Mesendoderm (in vitro differentiated cells): Measurements from ENCODE around the gene NT5C1A.

ENCODE experiments used
- DNase-seq: peaks from one replicate; pipeline ENCODE4 v3.0.0; 2013
- H2AK5ac ChIP-seq: 2 replicates; pipeline ENCODE4 v1.6.1; 2013; ENCODE audit warnings: low read length, inconsistent platforms
- H2BK120ac ChIP-seq: 2 replicates; pipeline ENCODE4 v1.6.1; 2013; ENCODE audit warnings: low read depth, mild to moderate bottlenecking, low read length, moderate library complexity, mixed read lengths
- H2BK15ac ChIP-seq: replicated peaks from 2 replicates; pipeline ENCODE4 v1.6.1; 2013; ENCODE audit warnings: low read depth, mild to moderate bottlenecking, moderate library complexity
- H2BK5ac ChIP-seq: 2 replicates; pipeline ENCODE4 v1.6.1; 2013; ENCODE audit warnings: low read length, inconsistent platforms
- H3K18ac ChIP-seq: 2 replicates; pipeline ENCODE4 v1.6.1; 2013; ENCODE audit warnings: mild to moderate bottlenecking, low read length, mixed read lengths
- H3K23ac ChIP-seq: one replicate; pipeline ENCODE4 v1.6.1; 2013; ENCODE audit warnings: low read length
- H3K27ac ChIP-seq: 2 replicates; pipeline ENCODE4 v1.5.1; 2013; ENCODE audit warnings: low read depth, mild to moderate bottlenecking, inconsistent platforms, low read length, moderate library complexity
- H3K27me3 ChIP-seq: 2 replicates; pipeline ENCODE4 v1.6.1; 2013; ENCODE audit warnings: low read length, control low read depth, mild to moderate bottlenecking, inconsistent platforms; ENCODE audit not compliant: insufficient read depth, poor library complexity
- H3K36me3 ChIP-seq: 2 replicates; pipeline ENCODE4 v1.6.1; 2013; ENCODE audit warnings: low read length, inconsistent platforms; ENCODE audit not compliant: control insufficient read depth, insufficient read depth
- H3K4ac ChIP-seq: one replicate; pipeline ENCODE4 v1.6.1; 2013; ENCODE audit warnings: low read depth, mild to moderate bottlenecking, low read length, moderate library complexity
- H3K4me1 ChIP-seq: 2 replicates; pipeline ENCODE4 v1.6.1; 2013; ENCODE audit warnings: low read depth, low read length, inconsistent platforms; ENCODE audit not compliant: control insufficient read depth
- H3K4me2 ChIP-seq: 2 replicates; pipeline ENCODE4 v1.6.1; 2013; ENCODE audit warnings: low read length
- H3K4me3 ChIP-seq: 2 replicates; pipeline ENCODE4 v1.5.1; 2013; ENCODE audit warnings: mild to moderate bottlenecking, low read length
- H3K56ac ChIP-seq: one replicate; pipeline ENCODE4 v1.6.1; 2013; ENCODE audit warnings: low read length
- H3K79me1 ChIP-seq: 2 replicates; pipeline ENCODE4 v1.6.1; 2013; ENCODE audit warnings: low read length, inconsistent platforms
- H3K79me2 ChIP-seq: 2 replicates; pipeline ENCODE4 v1.6.1; 2013; ENCODE audit warnings: mild to moderate bottlenecking, low read length; ENCODE audit not compliant: control insufficient read depth, insufficient read depth
- H3K9ac ChIP-seq: 2 replicates; pipeline ENCODE4 v1.6.1; 2013; ENCODE audit warnings: low read length, inconsistent platforms
- H4K5ac ChIP-seq: one replicate; pipeline ENCODE4 v1.6.1; 2013; ENCODE audit warnings: low read length
- H4K8ac ChIP-seq: one replicate; pipeline ENCODE4 v1.6.1; 2013; ENCODE audit warnings: low read depth, mild to moderate bottlenecking, control low read depth, low read length, moderate library complexity
- WGBS: extraction: QIAGEN DNeasy Blood & Tissue Kit; methylation state at CpG from one replicate; pipeline ENCODE4 v1.1.7; 2013; ENCODE audit warnings: low lambda C conversion rate, missing lambda C conversion rate; ENCODE audit not compliant: insufficient coverage; ENCODE audit errors: extremely low coverage; 5-methylcytosine and 5-hydroxymethylcytosine counted together

NT5C1A gene

GRCh38 chr1:39676948-39677548 is 5.1 kb upstream of the NT5C1A start:
- Histone ChIP-seq H2BK5ac (no peak overlapping the region), H3K4me2 (no peak overlapping the region), H3K36me3 (no peaks in the 10 kb centered on the region), H3K9ac (no peak overlapping the region), H4K8ac (no peak overlapping the region), H3K18ac (no peak overlapping the region), H2AK5ac (no peak overlapping the region), H3K27me3 (peaks cover 35% of the 10 kb centered on the region), H3K4me1 (no peaks in the 10 kb centered on the region), H4K5ac (no peak overlapping the region), H2BK15ac (no peak overlapping the region), H2BK120ac (no peak overlapping the region), H3K4ac (no peak overlapping the region), H3K27ac (no peak overlapping the region), H3K79me2 (no peaks in the 10 kb centered on the region), H3K56ac (no peak overlapping the region), H3K79me1 (no peaks in the 10 kb centered on the region), H3K23ac (no peak overlapping the region), H3K4me3 (no peak overlapping the region)
- DNase-seq = no peak
- no CpG with 5 or more reads among the region's 6 CpGs for WGBS

- Histone ChIP-seq H3K4ac (no peak overlapping the region), H3K18ac (no peak overlapping the region), H2BK15ac (no peak overlapping the region), H2BK120ac (no peak overlapping the region), H3K4me3 (no peak overlapping the region), H3K56ac (no peak overlapping the region), H4K5ac (no peak overlapping the region), H3K4me1 (no peaks in the 10 kb centered on the region), H3K36me3 (no peaks in the 10 kb centered on the region), H2BK5ac (no peak overlapping the region), H3K23ac (no peak overlapping the region), H3K9ac (no peak overlapping the region), H4K8ac (no peak overlapping the region), H3K27ac (no peak overlapping the region), H2AK5ac (no peak overlapping the region), H3K27me3 (peaks cover 37% of the 10 kb centered on the region), H3K79me2 (no peaks in the 10 kb centered on the region), H3K79me1 (no peaks in the 10 kb centered on the region), H3K4me2 (no peak overlapping the region)
- WGBS = no CpG with 5 or more reads among the region's 1 CpG
- DNase-seq = no peak
Observed at GRCh38 chr1:39675220-39675619, 3.3 kb upstream of the NT5C1A start.

- H3K79me1 ChIP-seq = no peaks in the 10 kb centered on the region
- H3K4me1 ChIP-seq = no peaks in the 10 kb centered on the region
- no peak overlapping the region for H3K9ac ChIP-seq
- no peak overlapping the region for H4K5ac ChIP-seq
- DNase-seq = no peak
- H4K8ac ChIP-seq = no peak overlapping the region
- no peak overlapping the region for H3K56ac ChIP-seq
- no peak overlapping the region for H3K23ac ChIP-seq
- WGBS = no CpG with 5 or more reads among the region's 3 CpGs
- H3K18ac ChIP-seq = no peak overlapping the region
- no peaks in the 10 kb centered on the region for H3K36me3 ChIP-seq
- no peak overlapping the region for H2AK5ac ChIP-seq
- no peak overlapping the region for H3K4me2 ChIP-seq
- no peak overlapping the region for H2BK5ac ChIP-seq
- no peak overlapping the region for H3K4me3 ChIP-seq
- H3K27me3 ChIP-seq = peaks cover 35% of the 10 kb centered on the region
- H2BK120ac ChIP-seq = no peak overlapping the region
- H3K79me2 ChIP-seq = no peaks in the 10 kb centered on the region
- no peak overlapping the region for H3K27ac ChIP-seq
- no peak overlapping the region for H3K4ac ChIP-seq
- H2BK15ac ChIP-seq = no peak overlapping the region
Observed at GRCh38 chr1:39673215-39673614, 1.3 kb upstream of the NT5C1A start.

GRCh38 chr1:39672551-39672947 is 642 bp upstream of the NT5C1A start:
- H3K23ac ChIP-seq = no peak overlapping the region

GRCh38 chr1:39671433-39671792 is 494 bp downstream of the NT5C1A start:
- H2BK5ac ChIP-seq = no peak overlapping the region

More at GRCh38 chr1:39672551-39672947, 642 bp upstream of the NT5C1A start:
- H2BK5ac ChIP-seq = no peak overlapping the region
- DNase-seq = no peak
- no peak overlapping the region for H4K8ac ChIP-seq
- H2AK5ac ChIP-seq = no peak overlapping the region
- no peaks in the 10 kb centered on the region for H3K4me1 ChIP-seq
- no peak overlapping the region for H2BK120ac ChIP-seq
- WGBS = no CpG with 5 or more reads among the region's 12 CpGs
- H3K4me3 ChIP-seq = no peak overlapping the region
- no peaks in the 10 kb centered on the region for H3K79me1 ChIP-seq
- no peaks in the 10 kb centered on the region for H3K79me2 ChIP-seq
- H3K56ac ChIP-seq = no peak overlapping the region
- H3K4me2 ChIP-seq = no peak overlapping the region
- H4K5ac ChIP-seq = no peak overlapping the region
- no peaks in the 10 kb centered on the region for H3K36me3 ChIP-seq
- H3K27me3 ChIP-seq = peaks cover 35% of the 10 kb centered on the region
- no peak overlapping the region for H3K9ac ChIP-seq
- H3K18ac ChIP-seq = no peak overlapping the region
- no peak overlapping the region for H3K27ac ChIP-seq
- no peak overlapping the region for H2BK15ac ChIP-seq
- no peak overlapping the region for H3K4ac ChIP-seq

GRCh38 chr1:39670689-39671088 is 1.2 kb downstream of the NT5C1A start:
- WGBS = no CpG with 5 or more reads among the region's 1 CpG
- no peaks in the 10 kb centered on the region for H3K36me3 ChIP-seq
- no peak overlapping the region for H2BK5ac ChIP-seq
- no peak overlapping the region for H3K9ac ChIP-seq
- H4K8ac ChIP-seq = no peak overlapping the region
- H3K79me1 ChIP-seq = no peaks in the 10 kb centered on the region
- H3K23ac ChIP-seq = no peak overlapping the region
- H3K4ac ChIP-seq = no peak overlapping the region
- no peak overlapping the region for H2BK120ac ChIP-seq
- H3K79me2 ChIP-seq = no peaks in the 10 kb centered on the region
- no peak overlapping the region for H3K4me2 ChIP-seq
- no peak overlapping the region for H3K56ac ChIP-seq
- no peak overlapping the region for H2AK5ac ChIP-seq
- no peaks in the 10 kb centered on the region for H3K4me1 ChIP-seq
- peaks cover 36% of the 10 kb centered on the region for H3K27me3 ChIP-seq
- DNase-seq = peak; percentile 33
- H2BK15ac ChIP-seq = no peak overlapping the region
- H3K27ac ChIP-seq = no peak overlapping the region
- no peak overlapping the region for H3K4me3 ChIP-seq
- H4K5ac ChIP-seq = no peak overlapping the region
- no peak overlapping the region for H3K18ac ChIP-seq

More at GRCh38 chr1:39671433-39671792, 494 bp downstream of the NT5C1A start:
- Histone ChIP-seq H4K8ac (no peak overlapping the region), H2BK120ac (no peak overlapping the region), H3K4me2 (peak overlapping the region; percentile 56), H3K4me1 (no peaks in the 10 kb centered on the region), H3K23ac (no peak overlapping the region), H3K4me3 (no peak overlapping the region), H3K9ac (no peak overlapping the region), H3K27me3 (peaks cover 37% of the 10 kb centered on the region), H2BK15ac (no peak overlapping the region), H3K36me3 (no peaks in the 10 kb centered on the region), H3K4ac (no peak overlapping the region), H3K56ac (peak overlapping the region; percentile 15), H3K18ac (no peak overlapping the region), H2AK5ac (no peak overlapping the region), H3K27ac (no peak overlapping the region), H4K5ac (no peak overlapping the region), H3K79me2 (no peaks in the 10 kb centered on the region), H3K79me1 (no peaks in the 10 kb centered on the region)
- DNase-seq = no peak
- no CpG with 5 or more reads among the region's 26 CpGs for WGBS
